ENCODE data around the gene IREB2.

- TF ChIP-seq TAF1 (IDR thresholded peaks at IDR 0.05; ENCODE audit: borderline replicate concordance, low read depth, low read length), result no peak
- TF ChIP-seq POLR2A (IDR thresholded peaks at IDR 0.05; ENCODE audit: low read depth, low read length), result no peak
Observed at GRCh38 chr15:78404125-78404524, 33.9 kb upstream of the IREB2 start.
